Osteocyte (in vitro differentiated cells): ENCODE results near the gene LEMD1. TPM values are rescaled to one million over a fixed set of nuclear protein-coding genes. Genes with fewer than 3 reads are reported as not detected.

Source experiments
- DNase-seq: peaks from one replicate; pipeline ENCODE4 v3.0.0; 2021; ENCODE audit warnings: mixed read lengths; ENCODE audit not compliant: unreplicated experiment; ENCODE audit errors: extremely low spot score
- H3K27ac Mint-ChIP-seq: one replicate; pipeline ENCODE4 v1.8.0; 2021; ENCODE audit warnings: mild to moderate bottlenecking, mixed read lengths; ENCODE audit not compliant: unreplicated experiment
- H3K27me3 Mint-ChIP-seq: one replicate; pipeline ENCODE4 v1.8.0; 2021; ENCODE audit warnings: mixed read lengths; ENCODE audit not compliant: unreplicated experiment
- H3K36me3 Mint-ChIP-seq: one replicate; pipeline ENCODE4 v1.8.0; 2021; ENCODE audit warnings: mixed read lengths; ENCODE audit not compliant: unreplicated experiment
- H3K4me1 Mint-ChIP-seq: one replicate; pipeline ENCODE4 v1.8.0; 2021; ENCODE audit warnings: mixed read lengths; ENCODE audit not compliant: unreplicated experiment
- H3K4me3 Mint-ChIP-seq: one replicate; pipeline ENCODE4 v1.8.0; 2021; ENCODE audit warnings: mild to moderate bottlenecking, moderate library complexity, mixed read lengths; ENCODE audit not compliant: unreplicated experiment
- H3K9me3 Mint-ChIP-seq: one replicate; pipeline ENCODE4 v1.8.0; 2021; ENCODE audit warnings: mixed read lengths; ENCODE audit not compliant: unreplicated experiment
- total RNA-seq: library from RNA; stranded (reverse); gene quantifications from 2 replicates; pipeline ENCODE4 v1.2.1, GENCODE V29; 2021
- TF ChIP-seq, protein P1 (sequence below): fragments of 200-600 bp; sonication (generic); IDR thresholded peaks from 2 replicates; pipeline ENCODE4 v1.5.0; 2021; ENCODE audit warnings: antibody characterized with exemption, mild to moderate bottlenecking, moderate library complexity

Gene LEMD1
- total RNA-seq, 1 donor from 2014 or later = not detected

- peaks cover 2% of the 10 kb centered on the region for H3K4me1 Mint-ChIP-seq
- peaks cover 64% of the 10 kb centered on the region for H3K27me3 Mint-ChIP-seq
- TF ChIP-seq, protein P1, sequence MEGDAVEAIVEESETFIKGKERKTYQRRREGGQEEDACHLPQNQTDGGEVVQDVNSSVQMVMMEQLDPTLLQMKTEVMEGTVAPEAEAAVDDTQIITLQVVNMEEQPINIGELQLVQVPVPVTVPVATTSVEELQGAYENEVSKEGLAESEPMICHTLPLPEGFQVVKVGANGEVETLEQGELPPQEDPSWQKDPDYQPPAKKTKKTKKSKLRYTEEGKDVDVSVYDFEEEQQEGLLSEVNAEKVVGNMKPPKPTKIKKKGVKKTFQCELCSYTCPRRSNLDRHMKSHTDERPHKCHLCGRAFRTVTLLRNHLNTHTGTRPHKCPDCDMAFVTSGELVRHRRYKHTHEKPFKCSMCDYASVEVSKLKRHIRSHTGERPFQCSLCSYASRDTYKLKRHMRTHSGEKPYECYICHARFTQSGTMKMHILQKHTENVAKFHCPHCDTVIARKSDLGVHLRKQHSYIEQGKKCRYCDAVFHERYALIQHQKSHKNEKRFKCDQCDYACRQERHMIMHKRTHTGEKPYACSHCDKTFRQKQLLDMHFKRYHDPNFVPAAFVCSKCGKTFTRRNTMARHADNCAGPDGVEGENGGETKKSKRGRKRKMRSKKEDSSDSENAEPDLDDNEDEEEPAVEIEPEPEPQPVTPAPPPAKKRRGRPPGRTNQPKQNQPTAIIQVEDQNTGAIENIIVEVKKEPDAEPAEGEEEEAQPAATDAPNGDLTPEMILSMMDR = no peak
- no peak overlapping the region for H3K4me3 Mint-ChIP-seq
- H3K27ac Mint-ChIP-seq = no peak overlapping the region
- H3K9me3 Mint-ChIP-seq = no peaks in the 10 kb centered on the region
- no peak for DNase-seq
- H3K36me3 Mint-ChIP-seq = no peaks in the 10 kb centered on the region
These were observed 28.0 kb upstream of the LEMD1 start for GRCh38 chr1:205449750-205450443.

GRCh38 chr1:205449254-205449749 is 27.4 kb upstream of the LEMD1 start:
- peaks cover 2% of the 10 kb centered on the region for H3K4me1 Mint-ChIP-seq
- H3K27me3 Mint-ChIP-seq = peaks cover 59% of the 10 kb centered on the region
- no peak for DNase-seq
- H3K4me3 Mint-ChIP-seq = no peak overlapping the region
- no peak overlapping the region for H3K27ac Mint-ChIP-seq
- TF ChIP-seq, protein P1 = no peak
- no peaks in the 10 kb centered on the region for H3K9me3 Mint-ChIP-seq
- H3K36me3 Mint-ChIP-seq = no peaks in the 10 kb centered on the region

DNA sequence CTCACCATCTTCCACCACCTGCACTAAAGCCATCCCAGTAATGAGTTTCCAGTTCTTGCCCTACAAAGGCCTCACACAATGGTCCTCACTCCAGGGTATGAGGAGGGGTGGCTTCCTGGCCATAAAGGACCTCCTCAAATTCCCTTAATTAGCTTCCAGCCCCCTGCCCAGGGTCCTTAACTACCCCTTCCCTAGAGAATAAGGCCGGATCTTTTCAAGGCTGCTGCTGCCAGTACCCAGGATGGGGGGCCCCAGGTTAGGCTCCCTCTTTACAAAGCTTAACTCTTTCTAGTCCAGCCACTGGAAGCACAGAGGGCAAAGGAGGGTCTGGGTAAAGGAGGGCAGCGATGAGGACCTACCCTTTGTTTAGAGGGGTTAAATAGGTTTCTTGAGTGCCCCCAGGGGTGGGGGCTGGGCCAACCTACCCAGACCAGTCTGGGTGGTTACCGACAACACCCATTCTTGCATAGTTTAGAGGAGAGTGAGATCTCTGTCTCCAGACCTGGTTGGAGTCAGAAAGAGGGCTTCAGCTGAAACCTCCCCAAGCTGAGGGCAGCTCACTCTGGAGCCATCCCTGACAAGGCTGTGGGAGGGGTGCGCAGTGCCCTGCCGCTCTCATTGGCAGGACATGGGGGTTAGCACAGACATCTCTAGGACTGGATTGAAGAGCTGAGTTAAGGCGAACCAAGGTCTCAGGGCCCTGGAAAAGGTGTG is 26.8 kb upstream of the LEMD1 start:
- no peaks in the 10 kb centered on the region for H3K9me3 Mint-ChIP-seq
- TF ChIP-seq, protein P1 = no peak
- H3K36me3 Mint-ChIP-seq = no peaks in the 10 kb centered on the region
- no peak overlapping the region for H3K27ac Mint-ChIP-seq
- H3K4me3 Mint-ChIP-seq = no peak overlapping the region
- no peak for DNase-seq
- H3K27me3 Mint-ChIP-seq = peaks cover 60% of the 10 kb centered on the region
- peaks cover 2% of the 10 kb centered on the region for H3K4me1 Mint-ChIP-seq

GRCh38 chr1:205447457-205448341 is 25.8 kb upstream of the LEMD1 start:
- Mint-ChIP-seq H3K27me3 (peaks cover 53% of the 10 kb centered on the region), H3K9me3 (no peaks in the 10 kb centered on the region), H3K36me3 (no peaks in the 10 kb centered on the region), H3K4me3 (no peak overlapping the region), H3K27ac (no peak overlapping the region), H3K4me1 (peaks cover 2% of the 10 kb centered on the region)
- DNase-seq = no peak
- TF ChIP-seq, protein P1 = no peak
